ENCODE data around the gene GNGT2.
A peak's percentile ranks its signal among the peaks of the same experiment; 100 is the strongest.
"Not testable (repeated sequence)": the region's sequence is repeated elsewhere in the genome, so short reads cannot be mapped to it uniquely, and the experiment has no call there.

Gene GNGT2

GRCh38 chr17:49183341-49183740 is 27.0 kb downstream of the GNGT2 start:
- no peak for DNase-seq (ENCODE audit: low spot score)

GRCh38 chr17:49180998-49181635 is 29.3 kb downstream of the GNGT2 start:
- TF ChIP-seq CTCF (IDR thresholded peaks at IDR 0.05; ENCODE audit: extremely low read depth, missing control alignments): no peak

More at GRCh38 chr17:49183341-49183740, 27.0 kb downstream of the GNGT2 start:
- TF ChIP-seq CTCF (IDR thresholded peaks at IDR 0.05; ENCODE audit: extremely low read depth, missing control alignments): no peak

GRCh38 chr17:49180303-49180702 is 30.1 kb downstream of the GNGT2 start:
- DNase-seq (ENCODE audit: low spot score): peak; percentile 64

More at GRCh38 chr17:49180998-49181635, 29.3 kb downstream of the GNGT2 start:
- DNase-seq (ENCODE audit: low spot score): no peak

GRCh38 chr17:49175978-49176377 is 34.4 kb downstream of the GNGT2 start:
- DNase-seq (ENCODE audit: low spot score): not testable (repeated sequence)

More at GRCh38 chr17:49180303-49180702, 30.1 kb downstream of the GNGT2 start:
- peak; percentile 81 for TF ChIP-seq CTCF (IDR thresholded peaks at IDR 0.05; ENCODE audit: extremely low read depth, missing control alignments)

GRCh38 chr17:49170711-49171110 is 39.7 kb downstream of the GNGT2 start:
- not testable (repeated sequence) for DNase-seq (ENCODE audit: low spot score)

GRCh38 chr17:49170216-49170615 is 40.2 kb downstream of the GNGT2 start:
- DNase-seq (ENCODE audit: low spot score): no peak
- TF ChIP-seq CTCF (IDR thresholded peaks at IDR 0.05; ENCODE audit: extremely low read depth, missing control alignments): no peak

- TF ChIP-seq CTCF (IDR thresholded peaks at IDR 0.05; ENCODE audit: extremely low read depth, missing control alignments): no peak
- DNase-seq (ENCODE audit: low spot score): no peak
Observed at GRCh38 chr17:49168706-49169105, 41.7 kb downstream of the GNGT2 start.

GRCh38 chr17:49165143-49165542 is 45.2 kb downstream of the GNGT2 start:
- TF ChIP-seq CTCF (IDR thresholded peaks at IDR 0.05; ENCODE audit: extremely low read depth, missing control alignments): no peak

More at GRCh38 chr17:49165143-49165542, 45.2 kb downstream of the GNGT2 start:
- no peak for DNase-seq (ENCODE audit: low spot score)

Data from GM20000 (cell line).